RCC 7860 (cell line): ENCODE measurements around the gene VCPKMT.

Experiments
- DNase-seq: peaks from one replicate; pipeline ENCODE4 v3.0.0-alpha.2; 2015; ENCODE audit warnings: low spot score
- FAIRE-seq: peaks from 2 replicates; lab custom pipeline; 2012; peaks lifted over from hg19 to GRCh38; lab: Jason Lieb, UNC

VCPKMT gene

DNA sequence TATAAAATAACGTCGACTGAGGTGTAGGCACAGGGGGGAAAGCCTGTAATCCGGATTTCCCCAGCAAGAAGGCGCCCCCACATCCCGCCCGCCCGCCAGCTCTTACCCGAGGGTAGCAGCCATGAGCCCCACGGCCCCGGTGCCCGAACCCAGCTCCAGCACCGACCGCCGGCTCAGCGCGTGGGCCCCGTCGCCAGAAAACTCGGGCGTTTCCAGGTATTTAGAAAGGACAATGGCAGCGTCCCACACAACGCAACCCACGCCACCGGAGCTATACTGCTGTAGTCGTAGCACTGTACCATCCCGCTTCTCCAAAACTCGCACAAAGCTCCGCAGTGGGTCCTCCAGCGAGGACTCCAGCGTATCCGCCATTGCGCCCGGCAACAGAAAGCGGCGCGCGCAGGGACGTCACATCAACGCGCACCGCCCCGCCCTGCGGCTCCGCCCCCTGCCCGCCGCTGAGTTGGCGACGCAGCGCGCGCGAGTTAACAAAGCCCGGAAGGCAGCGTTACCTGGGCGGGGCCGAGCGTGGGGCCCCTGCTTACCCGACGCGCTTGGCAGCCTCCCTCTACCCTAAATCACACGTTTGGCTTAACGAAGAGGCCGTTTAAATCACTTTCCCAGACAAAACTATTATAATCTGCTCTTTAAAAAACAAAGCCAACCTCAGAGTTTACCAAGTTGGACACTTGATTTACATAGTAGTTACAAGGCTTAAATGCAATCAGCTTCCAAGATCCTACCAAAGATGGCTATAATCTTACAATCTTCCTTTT, at the start of gene VCPKMT:
VCPKMT (minus strand) TSS at position 392 of the 776 bp plus-strand sequence; CDS start at position 372, 20 bp downstream.
- FAIRE-seq (no peak), DNase-seq (peak; percentile 62)

DNA sequence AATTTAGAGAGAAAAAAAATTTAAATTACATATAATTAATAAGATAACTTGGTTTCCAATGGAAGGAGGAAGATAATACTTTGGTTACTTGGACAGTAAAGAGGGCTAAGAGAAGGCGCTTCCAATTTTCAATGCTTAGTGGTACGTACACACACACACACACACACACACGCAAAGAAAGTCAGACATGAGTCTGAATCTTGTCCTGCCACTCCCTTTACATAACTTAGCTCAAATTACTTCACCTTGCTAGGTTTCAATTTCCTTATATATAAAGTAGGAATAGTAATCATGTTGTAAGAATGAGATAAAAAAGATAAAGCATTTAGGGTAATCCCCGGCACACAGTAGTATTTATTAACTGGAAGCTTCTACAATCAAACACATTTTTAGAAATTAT, 39.7 kb upstream of the VCPKMT start:
- FAIRE-seq, result no peak
- DNase-seq, result no peak

DNA sequence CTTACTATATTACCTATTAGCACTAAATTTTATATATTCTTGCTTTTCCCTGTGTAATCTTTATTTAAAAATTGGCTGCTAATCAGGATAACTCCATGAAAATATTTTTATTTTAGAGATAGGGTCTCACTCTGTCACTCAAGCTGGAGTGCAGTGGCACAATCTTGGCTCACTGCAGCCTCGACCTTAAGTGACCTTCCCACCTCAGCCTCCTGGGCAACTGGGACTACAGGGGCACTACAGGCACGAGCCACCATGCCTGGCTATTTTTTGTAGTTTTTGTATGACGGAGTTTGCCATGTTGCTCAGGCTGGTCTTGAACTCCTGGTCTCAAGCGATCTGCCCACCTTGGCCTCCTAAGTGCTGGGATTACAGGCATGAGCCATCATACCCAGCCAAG, 32.4 kb upstream of the VCPKMT start:
- FAIRE-seq (no peak), DNase-seq (no peak)

DNA sequence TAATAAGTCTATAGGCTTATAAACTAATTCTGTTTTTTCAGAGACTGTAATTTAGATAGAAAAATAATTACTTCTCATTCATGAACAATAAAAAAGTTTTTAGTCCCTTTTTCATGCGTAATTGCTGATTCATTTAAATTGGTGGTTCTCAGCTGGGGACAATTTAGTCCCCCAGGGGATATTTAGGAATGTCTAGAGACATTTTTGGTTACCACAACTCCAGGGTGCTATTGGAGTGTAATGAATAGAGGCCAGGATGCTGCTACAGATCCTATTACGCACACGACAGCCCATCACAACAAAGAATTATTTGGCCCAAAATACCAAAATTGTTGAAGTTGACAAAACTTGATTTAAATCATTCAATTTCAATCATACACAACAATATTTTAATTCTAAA, 22.8 kb upstream of the VCPKMT start:
- no peak for DNase-seq
- FAIRE-seq, result no peak

DNA sequence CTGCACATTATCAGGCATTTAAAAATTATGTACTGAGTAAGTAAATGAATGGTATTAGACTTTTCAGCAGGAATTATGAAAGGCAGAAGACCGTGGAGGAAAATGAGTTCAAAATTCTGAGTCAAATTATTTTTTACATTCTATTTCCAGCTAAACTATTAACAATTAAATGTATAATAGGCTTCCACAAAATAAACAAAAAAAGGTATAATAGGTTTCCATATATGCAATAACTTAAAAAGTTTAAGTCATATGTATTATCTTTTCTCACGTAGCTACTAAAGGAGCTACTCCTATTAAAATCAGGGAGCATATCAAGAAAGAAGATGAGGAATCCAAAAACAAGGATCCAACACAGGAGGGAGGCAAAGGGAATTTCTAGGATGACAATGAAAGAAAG, 11.4 kb upstream of the VCPKMT start:
- FAIRE-seq (no peak), DNase-seq (no peak)

DNA sequence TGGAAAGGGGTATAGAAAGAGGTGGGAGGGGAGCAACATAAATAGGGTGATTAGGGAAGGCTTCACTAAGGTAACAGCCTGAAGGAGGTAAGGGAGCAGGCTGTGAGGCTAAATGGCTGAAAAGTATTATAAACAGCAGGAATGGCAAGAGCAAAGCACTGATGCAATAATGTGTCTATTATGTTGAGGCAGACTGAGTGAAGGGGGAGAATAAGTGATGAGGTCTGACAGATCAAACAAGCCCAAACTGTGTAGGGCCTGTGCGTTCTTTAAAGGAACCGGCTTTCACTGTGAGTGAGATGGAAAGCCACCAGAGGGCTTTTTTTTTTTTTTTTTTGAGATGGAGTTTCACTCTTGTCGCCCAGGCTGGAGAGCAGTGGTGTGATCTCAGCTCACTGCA, 6.7 kb upstream of the VCPKMT start:
- FAIRE-seq, result no peak
- DNase-seq, result no peak

DNA sequence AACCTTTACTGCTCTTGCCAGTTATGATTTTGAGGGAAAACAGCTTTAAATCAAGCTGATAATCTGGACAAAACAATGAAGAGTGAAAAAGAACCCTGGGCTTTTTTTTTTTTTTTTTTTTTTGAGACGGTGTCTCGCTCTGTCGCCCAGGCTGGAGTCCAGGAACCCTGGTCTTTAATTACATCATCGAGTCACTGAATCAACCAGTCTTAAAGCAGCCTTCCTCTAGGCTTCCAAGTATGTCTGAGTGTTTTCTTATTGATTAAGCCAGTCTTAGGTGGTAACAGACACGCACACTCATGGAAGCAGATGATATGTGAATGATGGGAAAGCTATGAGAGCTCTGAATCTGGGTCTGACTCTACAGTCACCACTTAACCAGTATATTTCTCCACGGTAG, 5.9 kb upstream of the VCPKMT start:
- DNase-seq (peak; percentile 17), FAIRE-seq (peak; percentile 46)

DNA sequence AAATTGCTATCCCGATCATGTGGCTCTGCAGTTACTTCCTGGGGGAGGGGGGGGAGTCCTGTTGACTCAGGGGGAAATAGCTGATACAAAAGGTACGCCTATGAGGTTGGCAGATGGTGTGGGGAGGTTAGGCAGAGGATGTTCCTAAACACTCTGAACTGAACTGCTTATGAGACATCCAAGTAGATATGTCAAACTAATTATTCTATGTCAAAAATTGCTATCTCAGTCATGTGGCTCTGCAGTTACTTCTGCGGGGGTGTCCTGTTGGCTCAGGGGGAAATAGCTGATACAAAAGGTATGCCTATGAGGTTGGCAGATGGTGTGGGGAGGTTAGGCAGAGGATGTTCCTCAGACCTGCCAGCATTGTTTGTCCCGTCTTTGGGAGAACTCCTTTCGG, 5.1 kb upstream of the VCPKMT start:
- no peak for FAIRE-seq
- DNase-seq, result no peak

DNA sequence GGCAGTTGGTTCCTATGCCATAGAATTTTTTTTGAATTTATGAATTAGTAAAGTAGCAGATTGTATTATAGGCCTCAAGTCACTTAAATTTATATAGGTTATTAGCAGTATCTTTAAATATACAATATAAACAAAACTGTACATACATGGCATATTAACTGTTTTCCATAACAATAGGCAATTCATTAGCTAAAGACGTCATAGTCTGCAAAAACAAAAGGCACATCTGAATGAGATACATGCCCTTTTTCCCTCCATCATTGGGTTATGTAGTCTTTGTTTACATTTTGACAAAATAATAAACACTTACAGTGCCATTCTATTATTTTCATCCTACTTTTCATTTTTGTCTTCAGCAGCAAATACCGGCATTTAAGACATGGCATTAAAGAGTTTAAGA, 1.1 kb upstream of the VCPKMT start:
- DNase-seq (no peak), FAIRE-seq (no peak)

DNA sequence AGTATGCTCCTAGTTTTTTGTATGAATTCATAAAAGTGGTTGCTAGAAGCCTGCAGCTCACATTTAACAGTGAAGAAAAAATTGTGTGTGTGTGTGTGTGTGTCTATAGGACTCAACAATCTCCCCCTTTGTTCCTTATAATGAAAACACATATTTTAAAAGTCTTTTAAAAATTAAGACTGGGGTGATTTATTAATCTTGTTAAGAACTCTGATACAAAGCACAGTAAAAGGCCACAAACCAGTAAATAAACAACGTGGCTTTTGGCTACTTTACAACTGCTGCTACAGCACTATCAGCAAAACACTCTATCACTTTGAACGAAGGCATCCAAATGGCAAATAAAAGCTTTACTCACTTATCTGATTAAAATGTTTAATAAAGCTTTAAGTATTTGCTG, 594 bp upstream of the VCPKMT start:
- no peak for FAIRE-seq
- DNase-seq, result no peak

DNA sequence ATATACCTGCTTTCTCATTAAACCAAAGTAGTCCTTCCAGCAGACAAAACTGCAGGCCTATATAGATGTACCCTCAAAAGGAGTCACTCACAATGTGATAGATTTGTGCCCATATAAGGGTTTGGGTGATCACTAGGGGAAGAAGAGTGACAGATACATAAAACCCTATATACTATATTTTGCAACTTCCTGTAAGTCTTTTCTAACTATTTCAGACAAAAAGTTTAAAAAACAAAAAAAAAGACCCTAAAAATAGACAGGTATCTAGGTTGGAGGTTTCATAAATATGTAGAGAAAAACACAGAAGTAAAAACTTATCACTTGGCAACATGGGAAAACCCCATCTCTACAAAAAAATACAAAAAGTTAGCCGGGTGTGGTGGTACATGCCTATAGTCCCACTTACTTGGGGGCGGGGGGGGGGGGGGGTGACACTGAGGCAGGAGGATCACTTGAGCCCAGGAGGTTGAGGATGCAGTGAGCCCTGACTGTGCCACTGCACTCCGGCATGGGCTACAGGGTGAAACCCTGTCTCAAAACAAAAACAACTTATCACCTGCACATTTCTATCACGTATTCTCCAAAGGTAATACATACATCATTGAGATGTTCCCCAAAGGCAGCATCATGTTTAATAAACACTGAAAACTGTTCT, 2.9 kb downstream of the VCPKMT start:
- DNase-seq (no peak), FAIRE-seq (no peak)

DNA sequence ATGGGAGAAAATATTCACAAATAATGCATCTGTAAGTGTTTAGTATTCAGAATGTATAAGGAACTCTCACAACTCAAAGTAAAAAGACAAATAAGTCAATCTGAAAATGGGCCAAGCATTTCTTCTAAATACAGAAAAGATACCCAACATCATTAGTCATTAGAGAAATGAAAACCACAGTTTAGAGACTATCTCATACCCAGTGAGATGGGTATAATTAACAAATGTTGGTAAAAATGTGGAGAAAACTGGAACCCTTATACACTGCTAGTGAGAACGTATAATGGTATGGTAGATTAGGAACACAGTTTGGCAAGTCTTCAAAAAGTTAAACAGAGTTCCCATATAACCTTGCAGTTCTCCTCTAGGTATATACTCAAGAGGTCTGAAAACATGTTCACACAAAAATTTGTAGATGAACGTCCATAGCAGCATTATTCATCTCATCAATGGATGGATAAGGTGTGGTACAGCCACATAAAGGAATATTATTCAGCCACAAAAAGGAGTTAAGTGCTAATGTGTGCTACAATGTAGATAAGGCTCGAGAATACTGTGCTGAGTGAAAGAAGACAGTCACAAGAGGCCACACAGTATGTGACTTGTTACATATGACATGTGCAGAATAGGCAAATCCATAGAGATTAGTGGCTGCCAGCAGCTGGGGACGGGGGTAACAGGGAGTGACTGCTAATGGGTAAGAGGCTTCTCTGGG, 5.9 kb downstream of the VCPKMT start:
- FAIRE-seq (no peak), DNase-seq (no peak)

DNA sequence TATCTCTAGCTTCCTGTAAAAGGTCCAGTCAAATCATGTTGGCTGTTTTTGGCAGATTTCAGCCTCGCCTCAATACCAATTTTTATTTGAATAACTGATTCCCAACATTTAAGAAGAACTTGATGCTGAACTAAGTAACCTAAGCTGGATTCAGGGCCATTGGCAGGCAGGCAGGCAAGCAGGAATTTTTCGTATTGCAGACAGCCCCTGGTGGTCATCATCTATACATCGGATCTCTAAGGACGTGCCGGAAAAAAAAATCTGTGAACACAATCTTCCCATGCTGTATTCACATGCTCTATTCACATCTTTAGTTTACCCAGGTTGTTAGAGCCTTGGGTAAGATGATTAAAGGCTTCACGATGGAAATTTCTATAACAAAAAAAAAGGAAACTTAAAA, 7.0 kb downstream of the VCPKMT start:
- FAIRE-seq, result no peak
- no peak for DNase-seq

DNA sequence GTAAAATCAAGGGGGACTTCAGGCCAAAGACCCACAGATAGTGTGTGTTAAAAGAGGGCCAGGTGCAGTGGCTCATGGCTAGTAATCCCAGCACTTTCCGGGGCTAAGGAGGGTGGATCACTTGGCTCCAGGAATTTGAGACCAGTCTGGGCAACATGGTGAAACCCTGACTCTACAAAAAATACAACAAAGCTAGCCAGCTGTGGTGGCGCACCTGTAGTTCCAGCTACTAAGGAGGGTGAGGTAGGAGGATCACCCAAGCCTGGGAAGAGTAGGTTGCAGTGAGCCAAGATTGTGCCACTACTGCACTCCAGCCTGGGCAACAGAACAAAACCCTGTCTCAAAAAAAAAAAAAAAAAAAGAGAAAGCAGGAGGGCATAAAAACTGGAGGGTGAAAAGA, 8.5 kb downstream of the VCPKMT start:
- FAIRE-seq (no peak), DNase-seq (no peak)

DNA sequence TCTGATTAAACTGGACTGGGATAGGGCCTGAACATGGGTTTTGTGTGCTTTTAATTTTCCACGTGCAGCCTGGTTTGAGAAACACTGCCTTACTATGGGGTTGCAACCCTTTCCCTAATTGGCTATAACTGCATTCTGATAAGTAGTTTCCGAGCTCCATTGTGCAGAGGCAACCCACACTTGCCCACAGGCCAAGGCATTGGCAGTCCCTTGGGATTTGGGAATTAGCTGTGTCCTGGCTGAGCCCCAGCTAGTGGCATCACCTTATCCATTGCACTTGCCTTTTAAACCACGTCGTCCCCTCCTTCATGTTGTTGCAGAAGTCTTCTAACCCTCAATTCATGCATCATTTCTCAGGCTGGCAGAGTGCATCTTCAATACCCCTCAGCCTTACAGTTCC, 10.2 kb downstream of the VCPKMT start:
- DNase-seq, result no peak
- FAIRE-seq, result no peak

DNA sequence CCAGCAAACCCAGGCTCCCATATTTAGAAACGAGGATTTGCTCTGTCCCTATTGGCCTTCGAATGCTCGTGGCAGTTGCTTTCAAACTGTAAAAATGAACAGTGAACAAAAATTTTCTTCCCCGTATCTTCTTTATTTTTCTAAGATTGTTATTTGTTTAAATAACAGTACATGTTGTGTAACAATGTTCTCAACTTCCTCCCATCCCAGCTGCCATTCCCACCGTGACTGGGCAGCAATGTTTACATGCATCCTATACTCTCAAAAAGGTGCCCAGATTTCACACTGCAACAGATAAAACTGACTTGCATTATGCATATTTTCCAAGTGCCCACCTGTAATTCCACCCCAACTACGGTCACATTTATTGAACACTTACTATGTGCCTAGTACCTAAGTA, 12.8 kb downstream of the VCPKMT start:
- no peak for DNase-seq
- no peak for FAIRE-seq

DNA sequence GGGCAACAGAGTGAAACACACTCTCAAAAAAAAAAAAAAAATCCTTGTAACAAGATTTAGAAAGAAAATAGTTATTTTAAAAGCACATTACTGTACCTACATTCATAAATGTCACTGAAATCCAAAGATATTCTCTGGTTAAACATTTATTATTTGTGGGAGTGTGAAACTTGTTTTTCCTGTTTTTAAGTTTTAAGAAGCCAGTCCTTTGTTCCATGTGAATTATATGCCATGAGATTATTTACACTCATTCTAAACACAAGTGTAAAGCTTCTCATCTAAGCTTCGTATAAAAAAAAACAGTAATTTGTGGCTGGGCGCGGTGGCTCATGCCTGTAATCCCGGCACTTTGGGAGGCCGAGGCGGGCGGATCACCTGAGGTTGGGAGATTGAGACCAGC, 15.0 kb downstream of the VCPKMT start:
- FAIRE-seq (no peak), DNase-seq (no peak)

DNA sequence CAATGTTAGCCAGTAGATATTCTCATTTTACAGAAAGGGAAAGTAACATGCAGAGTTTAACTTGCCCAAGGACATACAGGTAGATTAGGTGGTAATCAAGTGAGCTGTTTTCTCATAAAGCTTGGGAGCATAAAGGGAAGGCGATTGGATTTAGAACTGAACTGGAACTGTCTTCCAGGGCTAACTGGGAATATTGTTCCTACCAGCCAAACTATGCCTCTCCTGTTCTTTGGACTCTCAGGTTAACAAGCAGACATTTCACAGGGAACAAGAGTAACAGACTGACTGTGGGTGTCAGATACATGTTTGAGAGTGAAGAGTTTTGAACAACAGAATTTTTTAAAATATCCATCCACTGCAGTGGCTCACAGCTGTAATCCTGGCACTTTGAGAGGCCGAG, 15.6 kb downstream of the VCPKMT start:
- FAIRE-seq, result no peak

DNA sequence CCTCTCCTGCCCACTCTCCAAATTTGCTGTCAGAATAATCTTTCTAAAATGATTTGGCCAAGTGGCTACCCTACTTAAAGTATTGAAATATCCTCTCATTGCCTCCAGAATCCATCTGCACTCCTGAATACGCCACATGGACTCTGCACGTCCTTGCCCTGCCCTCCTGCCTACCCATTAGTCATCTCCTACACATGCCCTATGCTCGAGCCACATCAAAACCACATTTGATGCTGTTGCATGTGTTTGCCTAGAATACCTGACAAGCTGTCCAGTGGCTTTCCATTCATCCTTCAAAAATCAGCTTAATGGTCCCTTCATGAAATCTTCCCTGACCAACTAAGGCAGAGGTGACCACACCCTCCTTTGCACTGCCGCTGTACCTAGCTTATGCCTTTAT, 17.0 kb downstream of the VCPKMT start:
- FAIRE-seq, result no peak

More for the DNA sequence above, 15.6 kb downstream of the VCPKMT start:
- DNase-seq, result no peak

DNA sequence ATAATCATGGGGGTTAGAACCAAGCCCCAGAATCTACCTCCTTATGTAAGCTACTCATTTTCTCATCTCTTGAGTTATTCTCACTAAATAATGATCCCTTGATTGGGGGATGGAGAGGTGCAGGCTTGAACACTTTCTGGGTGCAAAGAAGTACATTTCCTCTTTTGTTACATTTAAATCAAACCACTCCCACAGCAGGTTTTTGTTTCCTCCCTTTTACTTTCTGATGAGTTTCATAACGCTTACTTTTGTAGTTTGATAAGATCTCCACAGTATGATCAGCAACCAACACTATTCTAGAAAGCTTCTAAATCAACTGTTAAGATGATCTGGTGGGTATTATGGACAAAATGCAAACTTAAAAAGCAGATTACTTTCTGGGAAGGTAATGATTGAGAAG, 20.5 kb downstream of the VCPKMT start:
- FAIRE-seq (no peak), DNase-seq (no peak)

More for the DNA sequence above, 17.0 kb downstream of the VCPKMT start:
- peak; percentile 40 for DNase-seq

DNA sequence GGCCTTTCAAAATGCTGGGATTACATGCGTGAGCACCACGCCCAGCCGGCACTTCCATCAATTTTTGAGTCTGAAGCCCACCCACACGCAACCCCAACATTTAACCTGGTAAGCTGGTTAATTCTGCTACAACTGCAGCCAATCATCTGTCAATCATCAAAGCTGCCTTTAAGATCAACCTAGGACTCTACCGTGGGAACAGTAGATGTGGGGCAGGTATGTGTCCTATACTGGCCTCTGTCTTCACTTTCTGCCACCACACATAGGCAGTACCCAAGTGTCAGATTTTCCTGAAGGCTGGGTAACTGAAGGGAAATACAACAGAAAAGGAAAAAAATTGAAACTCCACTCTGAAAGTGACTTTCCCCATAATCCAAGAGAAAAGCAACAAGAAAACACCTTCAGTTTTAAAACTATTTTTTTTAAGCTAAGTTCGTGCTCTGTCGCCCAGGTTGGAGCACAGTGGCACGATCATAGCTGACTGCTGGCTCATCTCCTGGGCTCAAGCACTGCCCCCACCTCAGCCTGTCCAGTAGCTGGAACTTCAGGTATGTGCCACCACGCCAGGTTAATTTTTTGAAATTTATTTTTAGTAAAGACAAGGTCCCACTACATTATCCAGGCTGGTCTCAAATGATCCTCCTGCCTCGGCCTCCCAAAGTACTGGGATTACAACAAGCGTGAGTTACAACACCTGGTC, 22.2 kb downstream of the VCPKMT start:
- DNase-seq, result no peak
- no peak for FAIRE-seq
